HG02943 (cell line): ENCODE results near the gene BTG4.

Experiments
- ATAC-seq: cut with Tn5 transposase; IDR thresholded peaks from one replicate; pipeline ENCODE4 v1.9.1; 2021; ENCODE audit warnings: mild to moderate bottlenecking, low read depth, moderate library complexity; ENCODE audit not compliant: unreplicated experiment

BTG4 gene

DNA sequence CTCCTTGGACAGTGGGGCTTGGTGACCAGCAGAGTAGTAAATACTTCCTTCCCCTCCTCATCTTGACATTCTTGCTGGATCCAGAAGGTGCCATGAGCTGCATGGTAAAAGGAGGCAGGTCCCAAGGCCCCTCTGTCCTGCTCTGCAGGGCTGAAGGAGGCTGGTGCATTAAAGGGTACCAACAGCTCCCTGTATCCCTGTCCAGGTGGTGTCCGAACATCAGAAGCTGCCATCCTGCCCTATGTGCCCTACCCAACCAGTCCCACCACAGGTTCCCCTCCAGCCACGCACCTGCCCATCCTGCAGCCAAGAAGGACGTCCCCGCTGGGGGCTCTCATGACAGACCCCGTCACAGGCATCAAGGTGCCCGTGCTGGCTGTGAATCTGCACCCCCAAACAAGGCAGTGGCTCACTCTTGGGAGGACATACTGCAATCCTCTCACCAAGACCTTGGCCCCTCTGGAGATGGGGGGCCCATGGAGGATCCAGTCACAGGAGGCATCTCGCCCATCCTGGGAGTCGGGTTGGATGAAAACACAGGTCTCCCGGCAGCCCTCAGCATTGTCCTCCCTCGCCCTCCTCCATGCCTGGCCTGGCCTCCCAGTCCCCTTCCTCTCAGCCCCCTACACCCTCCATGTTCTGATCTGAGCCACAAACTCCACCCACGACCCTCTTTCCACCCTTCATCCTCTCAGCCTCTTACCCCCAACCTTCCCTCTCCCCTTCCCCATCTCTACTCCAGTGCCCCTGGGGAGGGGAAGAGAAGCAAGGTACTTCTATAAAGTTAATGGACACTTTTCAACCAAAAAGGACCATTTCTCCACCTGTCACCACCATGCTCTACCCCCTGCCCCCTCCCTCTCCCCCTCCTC, 55.1 kb downstream of the BTG4 start:
- no peak for ATAC-seq

GRCh38 chr11:111456086-111456858, 55.9 kb downstream of the BTG4 start:
- ATAC-seq: no peak

DNA sequence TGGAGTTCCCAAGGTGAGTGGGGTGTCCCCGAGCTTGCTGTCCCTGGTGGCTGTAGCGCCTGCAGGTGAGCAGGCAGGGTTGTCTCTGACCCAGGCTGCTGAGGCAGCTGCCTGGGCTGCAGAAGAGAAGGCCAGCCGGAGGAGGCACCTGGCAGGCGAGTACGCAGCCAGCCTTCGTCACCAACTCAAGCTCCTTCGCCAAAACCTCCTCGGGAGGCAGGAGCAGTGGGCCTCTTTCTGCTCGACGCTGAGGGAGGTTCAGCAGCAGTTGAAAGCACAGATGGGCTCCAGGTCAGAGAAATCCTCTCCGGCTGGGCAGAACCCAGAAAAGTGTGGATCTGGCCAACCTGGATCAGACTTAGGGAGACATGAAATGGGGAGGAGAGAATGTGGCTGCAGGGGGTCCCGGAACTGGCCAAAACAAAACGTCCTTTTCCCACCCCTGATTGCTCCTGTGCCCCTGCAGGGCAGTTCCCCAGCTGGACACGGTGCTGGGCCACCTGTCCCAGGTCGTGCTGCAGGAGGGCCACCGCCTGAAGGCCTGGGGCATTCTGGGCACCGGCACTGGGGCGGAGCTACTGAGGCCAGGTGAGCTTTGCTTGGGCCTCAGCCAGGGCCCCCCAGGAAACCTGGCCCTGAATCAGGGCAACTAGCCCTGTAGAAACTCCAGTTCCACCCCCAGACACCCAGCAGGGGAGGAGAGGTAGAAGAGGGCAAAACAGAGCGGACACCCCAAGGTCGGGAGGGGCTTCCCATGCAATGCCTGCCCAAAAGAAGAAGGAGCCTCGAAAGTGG, 56.7 kb downstream of the BTG4 start:
- ATAC-seq: no peak

DNA sequence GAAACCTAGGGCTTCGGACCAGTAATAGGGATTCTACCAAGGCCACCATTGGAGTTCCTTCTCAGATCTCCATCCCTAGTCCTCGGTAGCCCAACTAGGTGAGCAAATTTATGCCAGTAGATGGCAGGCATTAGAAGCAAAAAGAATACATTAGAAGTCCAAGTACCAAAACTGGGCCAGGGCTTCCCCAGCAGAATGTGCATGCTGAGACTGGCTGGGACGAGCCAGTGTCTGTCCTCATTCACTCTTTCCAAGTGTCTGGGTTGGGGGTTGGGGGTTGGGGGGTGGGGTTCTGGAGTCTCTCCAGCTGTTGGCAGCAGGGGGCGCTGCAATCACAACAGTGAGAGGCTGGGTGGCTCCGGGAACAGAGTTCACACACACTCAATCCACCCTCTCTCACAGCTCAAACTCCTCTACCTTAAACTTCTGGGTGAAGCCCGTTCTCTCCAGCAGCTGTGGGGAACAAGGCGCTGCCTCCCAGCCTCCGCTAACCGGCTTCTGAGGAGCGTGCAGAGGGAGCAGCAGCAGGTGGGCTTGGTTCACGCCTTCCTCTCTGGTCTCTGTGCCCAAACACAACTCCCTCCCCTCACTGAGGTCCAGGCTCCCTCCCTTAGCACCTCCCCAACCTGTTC, 57.5 kb downstream of the BTG4 start:
- no peak for ATAC-seq

DNA sequence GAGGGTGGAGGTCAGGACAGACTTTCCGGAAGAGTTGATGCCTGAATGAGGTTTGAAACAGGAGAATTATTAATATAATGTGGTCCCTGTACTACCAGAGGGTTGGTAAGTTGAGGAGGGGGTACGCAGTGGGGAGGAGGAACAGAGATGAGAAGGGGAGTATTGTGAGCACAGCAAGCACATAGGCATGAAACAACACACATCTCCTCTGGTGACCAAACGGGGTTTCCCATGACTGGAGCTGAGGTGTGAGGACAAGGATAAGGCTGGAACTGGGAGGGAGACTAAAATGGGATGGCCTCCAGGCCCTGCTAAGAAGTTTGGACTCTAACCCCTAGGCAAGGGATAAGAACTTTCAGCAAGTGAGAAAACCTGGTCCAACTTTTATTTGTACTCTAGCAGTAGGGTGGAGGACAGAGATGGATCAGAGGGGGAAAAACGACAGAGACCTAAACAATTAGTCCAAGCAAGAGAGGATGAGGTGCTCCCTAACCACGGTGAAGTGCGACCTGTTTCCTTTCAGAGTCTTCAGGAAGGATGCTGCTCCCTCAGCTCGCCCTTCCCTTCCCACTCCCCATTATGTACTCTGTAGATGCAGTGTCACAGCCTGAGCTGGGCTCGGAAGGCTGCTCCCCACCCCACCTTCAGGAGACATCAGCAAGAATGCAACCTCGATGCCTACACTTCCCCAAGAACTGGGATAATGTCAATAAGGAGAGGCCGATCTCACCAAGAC, 59.2 kb downstream of the BTG4 start:
- ATAC-seq: no peak

DNA sequence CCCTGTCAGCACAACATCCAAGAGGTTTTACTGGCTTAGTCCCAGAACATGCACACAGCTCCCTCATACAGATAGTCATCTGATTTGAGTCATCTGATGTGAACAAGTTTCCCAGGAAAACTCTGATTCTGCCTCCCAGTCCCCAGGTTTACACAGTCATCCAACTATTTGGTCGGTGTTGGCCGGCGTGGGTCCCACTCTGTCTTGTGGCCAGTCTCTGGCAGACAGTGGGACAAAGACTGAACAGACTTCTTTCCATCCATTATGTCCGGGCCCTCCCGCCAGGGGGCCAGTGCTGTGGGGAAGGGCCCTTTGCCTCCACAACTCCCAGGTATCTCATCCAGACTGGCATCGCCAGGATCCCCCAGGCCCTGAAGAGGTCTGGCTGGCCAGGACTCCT, 60.0 kb downstream of the BTG4 start:
- ATAC-seq: no peak

- ATAC-seq: peak; percentile 84
Observed at GRCh38 chr11:111450480-111451320, 61.5 kb downstream of the BTG4 start.

- no peak for ATAC-seq
Observed at GRCh38 chr11:111449696-111450479, 62.3 kb downstream of the BTG4 start.

DNA sequence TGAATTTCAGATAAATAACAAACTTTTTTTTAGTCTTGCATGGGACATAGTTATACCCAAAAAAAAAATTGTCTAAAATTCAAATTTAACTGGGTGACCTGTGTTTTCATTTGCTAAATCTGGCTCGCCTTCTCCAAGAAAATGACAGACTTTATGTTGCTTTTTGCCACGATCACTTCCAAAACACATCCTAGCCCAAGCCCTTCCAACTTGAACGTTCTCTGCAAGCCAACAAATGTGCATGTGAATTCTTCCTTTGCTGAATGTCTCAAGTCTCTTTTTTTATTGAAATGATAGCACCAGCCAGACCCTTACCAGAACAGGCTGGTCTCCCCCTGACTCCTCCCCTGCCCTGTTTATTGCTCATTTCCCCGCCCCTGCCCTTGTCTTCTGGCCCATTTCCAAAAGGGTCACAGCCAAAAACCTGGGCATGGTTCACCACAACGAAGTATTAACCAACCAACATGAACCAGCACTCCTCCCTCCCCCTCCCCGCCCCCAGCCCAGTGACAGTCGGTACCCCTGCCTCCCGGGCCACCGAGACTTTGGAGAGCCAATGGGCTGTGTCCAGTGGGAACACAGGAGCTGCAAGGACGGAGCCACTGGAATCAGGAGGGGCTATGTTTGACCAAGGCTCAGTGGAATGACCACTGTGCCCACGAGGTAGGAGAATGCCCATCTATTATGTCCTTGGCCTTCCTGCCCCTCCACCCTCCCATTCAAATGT, 63.2 kb downstream of the BTG4 start:
- no peak for ATAC-seq

DNA sequence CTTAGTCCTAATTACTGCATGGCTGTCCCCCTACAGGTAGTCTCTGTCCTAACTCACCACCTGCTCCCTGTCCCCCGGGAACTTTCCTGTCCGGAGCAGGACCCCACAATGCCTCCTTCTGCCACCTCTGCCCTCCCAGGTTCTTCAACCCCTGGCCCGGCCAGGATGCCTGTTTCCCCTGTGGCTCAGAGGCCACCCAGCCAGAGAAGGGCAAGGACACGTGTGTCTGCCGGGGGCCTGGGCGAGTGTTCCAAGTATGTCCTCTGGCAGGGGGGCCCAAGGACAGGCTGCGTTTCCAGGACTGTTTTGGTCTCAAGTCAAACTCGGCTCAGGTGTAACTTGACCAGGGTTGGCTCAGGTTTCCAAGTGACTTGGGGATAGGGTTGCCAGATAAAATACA, 63.8 kb downstream of the BTG4 start:
- no peak for ATAC-seq

DNA sequence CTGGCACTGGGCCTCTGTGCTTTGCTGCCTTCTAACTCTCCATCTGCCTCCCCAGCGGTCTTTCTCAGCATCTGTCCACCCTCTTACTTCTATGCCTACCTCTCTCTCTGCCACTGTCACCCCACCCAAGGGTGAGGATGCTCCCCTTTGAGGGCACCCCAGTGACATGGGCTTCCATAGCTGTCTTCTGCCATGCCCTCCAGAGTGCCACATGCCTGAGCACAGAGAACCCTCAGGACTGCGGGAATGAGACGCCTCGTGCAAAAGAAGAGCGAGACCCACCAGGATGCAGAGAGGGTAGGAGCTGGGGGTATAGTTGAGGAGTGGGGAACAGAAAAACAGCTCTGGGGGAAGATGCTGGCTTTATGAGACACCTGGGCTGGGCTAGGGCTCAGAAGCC, 64.3 kb downstream of the BTG4 start:
- no peak for ATAC-seq

GRCh38 chr11:111447112-111447471, 65.1 kb downstream of the BTG4 start:
- ATAC-seq: no peak

DNA sequence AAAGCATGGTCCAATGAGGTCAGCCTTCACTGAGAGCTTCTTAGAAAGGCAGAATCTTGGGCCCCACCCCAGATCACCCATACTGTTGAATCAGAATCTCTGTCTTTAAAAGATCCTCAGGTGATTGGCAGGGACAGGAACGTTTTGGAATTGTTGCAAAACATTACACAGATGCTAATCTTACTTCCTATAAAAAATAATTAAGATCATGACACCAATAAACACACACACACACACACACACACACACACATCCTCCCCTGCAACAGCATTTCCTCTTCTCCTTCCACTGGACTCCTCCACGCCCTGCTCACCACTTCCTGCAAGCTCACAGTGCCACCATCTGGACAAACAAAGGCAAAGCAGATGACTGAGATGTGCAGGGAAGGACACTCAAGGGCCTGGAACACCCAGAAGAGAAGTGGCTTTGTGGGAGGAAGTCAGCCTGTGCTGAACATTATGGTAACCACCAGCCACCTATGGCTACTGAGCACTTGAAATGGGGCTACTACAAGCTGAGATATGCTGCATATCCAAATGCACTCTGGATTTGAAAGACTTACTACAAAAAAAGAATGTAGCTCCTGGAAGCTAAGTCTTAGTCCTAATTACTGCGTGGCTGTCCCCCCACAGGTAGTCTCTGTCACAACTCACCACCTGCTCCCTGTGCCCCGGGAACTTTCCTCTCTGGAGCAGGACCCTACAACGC, 65.6 kb downstream of the BTG4 start:
- ATAC-seq: peak; percentile 83

DNA sequence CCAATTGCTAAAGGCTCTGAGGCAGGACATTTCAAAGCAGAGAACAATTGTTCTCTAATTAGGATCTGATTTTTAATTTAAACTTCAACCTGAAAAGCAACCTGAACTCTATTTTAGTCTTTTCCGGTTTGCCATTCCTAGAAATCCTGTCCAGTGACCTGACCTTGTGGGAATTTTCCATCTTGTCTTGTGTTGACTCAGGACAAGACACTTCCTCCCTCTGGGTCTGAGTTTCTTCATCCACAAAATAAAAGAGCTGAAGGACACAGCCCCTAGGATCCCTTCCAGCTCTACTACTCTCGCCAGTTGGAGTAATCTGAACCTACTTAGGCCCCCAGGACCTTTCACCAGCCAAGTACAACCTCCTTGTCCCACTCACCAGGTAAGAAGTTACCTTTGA, 66.6 kb downstream of the BTG4 start:
- ATAC-seq: no peak
